Activated B cell treated with CpG ODN at 0.5 μM for 24 hours (primary cell): ENCODE measurements around the gene ADAMTSL1. TPM values are rescaled to one million over a fixed set of nuclear protein-coding genes. Genes with fewer than 3 reads are reported as not detected.

Experiments
- ATAC-seq: fragments of 200-7000 bp; cut with Tn5 transposase; one replicate; pipeline ENCODE4 v1.10.0; 2021; ENCODE audit warnings: low read depth, mild to moderate bottlenecking, moderate library complexity
- CTCF ChIA-PET: fragments of 350-600 bp; sonication (Branson Sonifier 250); formaldehyde crosslinking; loops from one replicate; lab custom pipeline; 2021; ENCODE audit warnings: antibody characterized with exemption; lab: Charles Lee
- POLR2A ChIA-PET: fragments of 350-600 bp; sonication (Branson Sonifier 250); formaldehyde crosslinking; loops from one replicate; lab custom pipeline; 2021; ENCODE audit warnings: antibody characterized with exemption; lab: Charles Lee
- DNase-seq: peaks from one replicate; pipeline ENCODE4 v3.0.0; 2022
- H3K27ac Mint-ChIP-seq: one replicate; pipeline ENCODE4 v1.8.0; 2020; ENCODE audit warnings: mixed read lengths
- H3K27me3 Mint-ChIP-seq: one replicate; pipeline ENCODE4 v1.8.0; 2021; ENCODE audit warnings: mixed read lengths
- H3K36me3 Mint-ChIP-seq: one replicate; pipeline ENCODE4 v1.8.0; 2021; ENCODE audit warnings: low read depth, mixed read lengths
- H3K4me1 Mint-ChIP-seq: one replicate; pipeline ENCODE4 v1.8.0; 2021; ENCODE audit warnings: mixed read lengths
- H3K4me3 Mint-ChIP-seq: one replicate; pipeline ENCODE4 v1.8.0; 2020; ENCODE audit warnings: mild to moderate bottlenecking, mixed read lengths
- H3K9me3 Mint-ChIP-seq: one replicate; pipeline ENCODE4 v1.8.0; 2020; ENCODE audit warnings: mixed read lengths
- intact Hi-C: fragments of 100-400 bp; cut with micrococcal nuclease; formaldehyde crosslinking; loops from one replicate; pipeline ENCODE4 v1.15.1; 2024
- total RNA-seq: library from RNA; stranded (reverse); gene quantifications from 2 replicates; pipeline ENCODE4 v1.2.3, GENCODE V29; 2022
- TF ChIP-seq, protein P1 (sequence below): fragments of 200-600 bp; IDR thresholded peaks from one replicate; pipeline ENCODE4 v1.8.0; 2022; ENCODE audit warnings: antibody characterized with exemption, mild to moderate bottlenecking

ADAMTSL1 gene
- total RNA-seq, 1 donor from 2014 or later, result not detected

DNA sequence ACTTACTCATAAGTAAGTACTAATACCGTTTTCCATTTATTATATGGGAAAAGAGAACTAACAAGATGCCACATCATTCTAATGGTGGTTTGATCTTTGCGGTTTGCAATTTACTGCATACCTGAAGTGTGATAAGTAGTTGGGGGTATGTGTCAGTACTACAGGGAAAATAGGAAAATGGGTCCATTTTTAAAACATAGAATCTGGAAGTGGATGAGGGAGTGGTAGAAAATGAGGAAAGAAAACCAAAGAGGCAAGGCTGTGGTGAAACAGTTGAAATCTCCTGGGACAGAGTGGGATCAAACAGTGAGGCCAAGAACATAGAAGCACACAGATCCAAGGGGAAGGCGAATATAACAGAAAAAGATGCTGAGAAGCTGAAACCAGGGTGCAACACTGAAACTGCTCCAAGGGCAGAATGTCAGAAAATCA, 6.7 kb downstream of the ADAMTSL1 start:
- no peak for DNase-seq
- H3K27ac Mint-ChIP-seq, result no peak overlapping the region
- H3K9me3 Mint-ChIP-seq, result no peaks in the 10 kb centered on the region
- ChIA-PET POLR2A (no interaction called here), CTCF (no interaction called here)
- H3K4me3 Mint-ChIP-seq, result no peak overlapping the region
- H3K36me3 Mint-ChIP-seq, result no peaks in the 10 kb centered on the region
- no peaks in the 10 kb centered on the region for H3K4me1 Mint-ChIP-seq
- TF ChIP-seq, protein P1, sequence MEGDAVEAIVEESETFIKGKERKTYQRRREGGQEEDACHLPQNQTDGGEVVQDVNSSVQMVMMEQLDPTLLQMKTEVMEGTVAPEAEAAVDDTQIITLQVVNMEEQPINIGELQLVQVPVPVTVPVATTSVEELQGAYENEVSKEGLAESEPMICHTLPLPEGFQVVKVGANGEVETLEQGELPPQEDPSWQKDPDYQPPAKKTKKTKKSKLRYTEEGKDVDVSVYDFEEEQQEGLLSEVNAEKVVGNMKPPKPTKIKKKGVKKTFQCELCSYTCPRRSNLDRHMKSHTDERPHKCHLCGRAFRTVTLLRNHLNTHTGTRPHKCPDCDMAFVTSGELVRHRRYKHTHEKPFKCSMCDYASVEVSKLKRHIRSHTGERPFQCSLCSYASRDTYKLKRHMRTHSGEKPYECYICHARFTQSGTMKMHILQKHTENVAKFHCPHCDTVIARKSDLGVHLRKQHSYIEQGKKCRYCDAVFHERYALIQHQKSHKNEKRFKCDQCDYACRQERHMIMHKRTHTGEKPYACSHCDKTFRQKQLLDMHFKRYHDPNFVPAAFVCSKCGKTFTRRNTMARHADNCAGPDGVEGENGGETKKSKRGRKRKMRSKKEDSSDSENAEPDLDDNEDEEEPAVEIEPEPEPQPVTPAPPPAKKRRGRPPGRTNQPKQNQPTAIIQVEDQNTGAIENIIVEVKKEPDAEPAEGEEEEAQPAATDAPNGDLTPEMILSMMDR, result no peak
- intact Hi-C loops, result no loop called here
- no peaks in the 10 kb centered on the region for H3K27me3 Mint-ChIP-seq
- no peak for ATAC-seq

DNA sequence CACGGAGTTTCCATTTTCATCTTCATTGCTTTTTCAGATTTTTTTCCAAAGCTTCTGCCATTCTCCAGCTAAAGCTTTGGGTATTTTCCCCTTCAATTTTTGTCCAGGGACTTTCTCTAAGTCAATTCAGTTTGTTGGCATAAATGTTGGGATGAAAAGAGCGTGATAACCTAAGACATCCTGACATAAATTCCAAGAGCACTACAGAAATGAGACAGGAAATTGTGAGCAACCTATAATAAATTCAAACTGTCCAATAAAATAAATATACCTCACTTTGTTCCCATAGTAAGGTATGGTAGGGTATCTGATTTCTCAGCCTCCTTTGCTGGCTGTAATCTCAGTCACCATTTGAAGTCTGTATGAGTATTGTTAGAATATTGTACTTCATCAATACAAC, 8.4 kb downstream of the ADAMTSL1 start:
- ATAC-seq (no peak), DNase-seq (no peak)
- intact Hi-C loops, result no loop called here
- H3K27ac Mint-ChIP-seq, result no peak overlapping the region
- no peak overlapping the region for H3K4me3 Mint-ChIP-seq
- no peaks in the 10 kb centered on the region for H3K9me3 Mint-ChIP-seq
- POLR2A ChIA-PET, result no interaction called here
- H3K27me3 Mint-ChIP-seq, result no peaks in the 10 kb centered on the region
- H3K36me3 Mint-ChIP-seq, result no peaks in the 10 kb centered on the region
- CTCF ChIA-PET, result no interaction called here
- H3K4me1 Mint-ChIP-seq, result no peaks in the 10 kb centered on the region
- TF ChIP-seq, protein P1, result no peak

DNA sequence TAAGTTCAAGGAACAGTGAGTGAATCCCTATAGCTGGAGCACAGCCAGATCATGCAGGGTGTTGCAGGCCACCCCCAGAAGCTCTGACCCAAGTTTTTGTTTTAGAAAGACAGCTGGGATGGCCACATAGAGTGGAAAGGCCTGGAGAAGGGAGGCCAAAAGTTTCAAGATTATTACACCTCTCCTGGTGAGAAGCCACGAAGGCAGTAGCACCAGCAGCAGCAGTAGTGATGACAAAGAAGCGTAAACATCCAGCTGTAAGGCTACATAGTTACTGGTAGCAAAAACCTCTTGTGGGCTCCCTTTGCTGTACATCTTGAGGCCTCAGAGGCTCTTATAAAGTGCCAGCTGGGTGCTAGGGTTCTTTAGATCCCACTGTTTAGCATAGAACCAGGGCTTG, 11.8 kb downstream of the ADAMTSL1 start:
- CTCF ChIA-PET, result no interaction called here
- no peak for ATAC-seq
- TF ChIP-seq, protein P1, result no peak
- intact Hi-C loops, result no loop called here
- H3K9me3 Mint-ChIP-seq, result no peaks in the 10 kb centered on the region
- H3K27ac Mint-ChIP-seq, result no peak overlapping the region
- no peaks in the 10 kb centered on the region for H3K27me3 Mint-ChIP-seq
- POLR2A ChIA-PET, result no interaction called here
- no peaks in the 10 kb centered on the region for H3K4me1 Mint-ChIP-seq
- no peaks in the 10 kb centered on the region for H3K36me3 Mint-ChIP-seq
- no peak for DNase-seq
- no peak overlapping the region for H3K4me3 Mint-ChIP-seq

DNA sequence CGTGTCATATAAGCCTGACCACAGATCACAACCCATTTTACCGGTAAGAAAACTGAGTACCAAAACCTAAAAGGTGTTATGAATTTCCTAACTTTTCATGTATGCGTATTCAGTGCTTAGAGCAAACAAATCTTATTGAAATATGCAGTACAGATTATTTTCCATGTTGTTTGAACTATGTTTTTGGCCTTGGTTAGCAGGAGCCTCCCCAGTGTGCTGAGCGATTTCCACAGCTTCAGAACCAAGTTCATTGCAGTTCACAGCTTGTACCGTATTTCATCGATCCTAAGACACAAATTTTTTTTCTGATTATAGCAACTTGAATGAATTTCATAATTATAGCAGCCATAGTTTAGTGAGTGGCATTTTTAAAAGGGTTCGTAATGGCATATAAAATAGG, 13.7 kb downstream of the ADAMTSL1 start:
- Mint-ChIP-seq H3K9me3 (no peaks in the 10 kb centered on the region), H3K4me3 (no peak overlapping the region), H3K4me1 (no peaks in the 10 kb centered on the region), H3K27ac (no peak overlapping the region), H3K27me3 (no peaks in the 10 kb centered on the region), H3K36me3 (no peaks in the 10 kb centered on the region)
- intact Hi-C loops, result no loop called here
- CTCF ChIA-PET, result no interaction called here
- no peak for ATAC-seq
- DNase-seq, result no peak
- TF ChIP-seq, protein P1, result no peak
- POLR2A ChIA-PET, result no interaction called here

GRCh38 chr9:18488886-18489285, 14.9 kb downstream of the ADAMTSL1 start:
- ChIA-PET CTCF (no interaction called here), POLR2A (no interaction called here)
- DNase-seq, result no peak
- no peaks in the 10 kb centered on the region for H3K27me3 Mint-ChIP-seq
- TF ChIP-seq, protein P1, result no peak
- no peaks in the 10 kb centered on the region for H3K36me3 Mint-ChIP-seq
- H3K4me1 Mint-ChIP-seq, result no peaks in the 10 kb centered on the region
- no peak for ATAC-seq
- H3K9me3 Mint-ChIP-seq, result no peaks in the 10 kb centered on the region
- H3K4me3 Mint-ChIP-seq, result no peak overlapping the region
- intact Hi-C loops, result no loop called here
- H3K27ac Mint-ChIP-seq, result no peak overlapping the region
